Fibroblast of pulmonary artery (primary cell): Measurements from ENCODE around the gene SHC1.
A peak's percentile ranks its signal among the peaks of the same experiment; 100 is the strongest.
"Not testable (repeated sequence)": the region's sequence is repeated elsewhere in the genome, so short reads cannot be mapped to it uniquely, and the experiment has no call there.

Experiments
- DNase-seq: peaks from one replicate; pipeline ENCODE4 v3.0.0-alpha.2; 2010; ENCODE audit warnings: low read depth
- H3K4me3 ChIP-seq: replicated peaks from 2 replicates; pipeline ENCODE4 v1.5.1; 2011; ENCODE audit warnings: low read depth, mild to moderate bottlenecking, control low read depth, low read length, moderate library complexity
- TF ChIP-seq, protein P1 (sequence below): IDR thresholded peaks from 2 replicates; pipeline ENCODE4 v1.5.1; 2011; ENCODE audit warnings: mild to moderate bottlenecking, control low read depth, low read length, inconsistent platforms; ENCODE audit errors: missing control alignments

SHC1 gene

DNA sequence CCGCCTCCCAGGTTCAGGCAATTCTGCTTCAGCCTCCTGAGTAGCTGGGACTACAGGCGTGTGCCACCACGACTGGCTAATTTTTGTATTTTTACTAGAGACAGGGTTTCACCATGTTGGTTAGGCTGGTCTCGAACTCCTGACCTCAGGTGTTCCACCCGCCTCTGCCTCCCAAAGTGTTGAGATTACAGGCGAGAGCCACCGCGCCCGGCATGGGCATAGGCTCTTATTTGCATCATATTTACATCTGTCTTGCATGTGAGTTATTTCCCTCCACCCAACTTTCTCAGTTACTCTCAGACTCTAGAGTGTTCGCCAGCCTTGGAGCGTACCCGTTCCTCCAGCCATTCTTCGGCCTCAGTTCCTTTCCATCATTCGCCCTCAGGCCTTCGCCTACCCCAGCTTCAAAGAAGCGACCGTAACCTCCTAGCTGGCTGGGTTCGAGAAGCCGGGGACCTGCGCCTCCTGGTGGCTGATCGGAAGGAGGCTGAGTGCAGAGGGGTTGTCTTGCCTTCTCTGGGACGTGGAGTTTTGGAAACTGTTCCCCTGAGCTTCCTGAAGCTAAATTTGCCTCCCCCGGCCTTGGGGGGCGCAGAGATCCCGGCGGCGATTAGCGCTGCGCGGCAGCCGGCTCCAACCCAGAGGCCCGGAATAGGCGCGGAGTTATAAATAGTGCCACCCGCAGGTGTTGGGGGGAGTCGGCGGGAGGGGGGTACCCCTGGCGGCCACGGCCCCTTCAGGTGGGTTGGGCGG, 28.4 kb upstream of the SHC1 start:
- TF ChIP-seq, protein P1, sequence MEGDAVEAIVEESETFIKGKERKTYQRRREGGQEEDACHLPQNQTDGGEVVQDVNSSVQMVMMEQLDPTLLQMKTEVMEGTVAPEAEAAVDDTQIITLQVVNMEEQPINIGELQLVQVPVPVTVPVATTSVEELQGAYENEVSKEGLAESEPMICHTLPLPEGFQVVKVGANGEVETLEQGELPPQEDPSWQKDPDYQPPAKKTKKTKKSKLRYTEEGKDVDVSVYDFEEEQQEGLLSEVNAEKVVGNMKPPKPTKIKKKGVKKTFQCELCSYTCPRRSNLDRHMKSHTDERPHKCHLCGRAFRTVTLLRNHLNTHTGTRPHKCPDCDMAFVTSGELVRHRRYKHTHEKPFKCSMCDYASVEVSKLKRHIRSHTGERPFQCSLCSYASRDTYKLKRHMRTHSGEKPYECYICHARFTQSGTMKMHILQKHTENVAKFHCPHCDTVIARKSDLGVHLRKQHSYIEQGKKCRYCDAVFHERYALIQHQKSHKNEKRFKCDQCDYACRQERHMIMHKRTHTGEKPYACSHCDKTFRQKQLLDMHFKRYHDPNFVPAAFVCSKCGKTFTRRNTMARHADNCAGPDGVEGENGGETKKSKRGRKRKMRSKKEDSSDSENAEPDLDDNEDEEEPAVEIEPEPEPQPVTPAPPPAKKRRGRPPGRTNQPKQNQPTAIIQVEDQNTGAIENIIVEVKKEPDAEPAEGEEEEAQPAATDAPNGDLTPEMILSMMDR: peak; percentile 99
- peak overlapping the region; percentile 23 for H3K4me3 ChIP-seq
- DNase-seq: peak; percentile 80

DNA sequence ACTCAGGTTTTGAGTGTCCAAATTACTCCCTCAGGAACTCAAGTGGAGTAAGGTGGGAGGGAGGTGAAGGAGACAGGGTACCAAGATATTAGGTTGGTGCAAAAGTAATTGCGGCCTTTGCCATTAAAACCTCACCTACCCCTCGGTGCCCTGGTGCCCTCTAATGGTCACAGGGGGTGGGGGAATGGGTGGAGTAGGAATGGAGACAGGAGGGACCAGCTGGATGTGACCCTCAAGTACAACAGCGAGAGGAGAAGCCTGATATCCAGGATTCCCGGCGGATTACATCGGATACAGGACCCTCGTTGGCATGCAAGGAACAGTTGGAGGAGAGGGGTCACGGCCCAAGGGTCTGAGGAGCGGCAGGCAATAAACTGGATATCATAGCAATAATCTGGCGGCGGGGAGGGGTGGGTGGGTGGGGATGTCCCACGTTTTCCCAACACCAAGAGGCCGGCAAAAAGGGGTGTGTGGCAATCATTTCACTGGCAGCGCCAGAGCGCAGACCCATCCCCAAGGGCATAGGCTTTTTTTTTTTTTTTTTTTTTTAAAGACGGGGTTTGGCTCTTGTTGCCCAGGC, 27.7 kb upstream of the SHC1 start:
- H3K4me3 ChIP-seq: no peak overlapping the region
- DNase-seq: no peak
- TF ChIP-seq, protein P1: no peak

DNA sequence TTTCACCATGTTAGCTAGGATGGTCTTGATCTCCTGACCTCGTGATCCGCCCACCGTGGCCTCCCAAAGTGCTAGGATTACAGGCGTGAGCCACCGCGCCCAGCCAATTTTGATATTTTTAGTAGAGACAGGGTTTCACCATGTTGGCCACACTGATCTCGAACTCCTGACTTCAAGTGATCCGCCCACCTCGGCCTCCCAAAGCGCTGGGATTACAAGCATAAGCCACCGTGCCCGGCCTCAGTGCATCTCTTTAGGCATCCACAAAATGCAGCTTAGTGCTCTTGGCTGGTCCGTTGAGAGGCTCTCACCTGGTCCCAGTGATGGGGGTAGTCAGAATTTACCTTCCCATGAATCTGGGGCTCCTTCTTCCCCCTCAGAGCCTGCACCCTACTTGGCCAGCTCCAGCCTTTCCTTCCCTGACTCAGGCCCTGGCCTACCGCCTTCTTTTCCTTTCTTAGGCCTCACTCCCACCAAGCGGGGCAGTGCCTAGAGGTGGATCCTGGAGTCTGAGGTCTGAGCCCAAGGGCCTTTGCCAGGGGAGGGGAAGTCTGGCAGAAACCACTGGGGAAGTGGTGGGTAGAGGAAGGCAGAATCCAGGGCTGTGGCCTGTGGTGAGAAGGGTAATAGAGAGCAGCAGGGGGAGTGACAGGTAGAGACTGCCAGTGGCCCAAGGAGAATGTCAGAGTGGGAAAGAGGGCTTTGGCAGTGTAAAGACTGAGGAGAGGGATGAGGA, 26.6 kb upstream of the SHC1 start:
- TF ChIP-seq, protein P1: no peak
- no peak for DNase-seq
- no peak overlapping the region for H3K4me3 ChIP-seq

DNA sequence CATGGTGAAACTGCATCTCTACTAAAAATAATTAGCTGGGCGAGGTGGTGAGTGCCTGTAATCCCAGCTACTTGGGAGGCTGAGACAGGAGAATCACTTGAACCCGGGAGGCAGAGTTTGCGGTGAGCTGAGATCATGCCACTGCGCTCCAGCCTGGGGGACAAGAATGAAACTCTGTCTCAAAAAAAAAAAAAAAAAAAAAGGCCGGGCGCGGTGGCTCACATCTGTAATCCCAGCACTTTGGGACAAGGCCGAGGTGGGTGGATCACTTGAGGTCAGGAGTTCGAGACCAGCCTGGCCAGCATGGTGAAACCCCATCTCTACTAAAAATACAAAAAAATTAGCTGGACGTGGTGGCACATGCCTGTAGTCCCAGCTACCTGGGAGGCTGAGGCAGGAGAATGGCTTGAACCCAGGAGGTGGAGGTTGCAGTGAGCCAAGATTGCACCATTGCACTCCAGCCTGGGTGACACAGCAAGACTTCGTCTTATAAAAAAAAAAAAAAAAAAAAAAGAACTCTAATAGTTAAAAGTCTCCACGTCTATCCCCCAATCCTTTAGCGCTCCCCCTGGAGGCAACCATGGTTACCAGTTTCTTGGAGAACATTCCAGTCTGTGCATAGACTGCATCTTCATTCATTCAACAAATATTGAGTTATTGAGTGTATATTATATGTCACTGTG, 24.9 kb upstream of the SHC1 start:
- peak; percentile 90 for DNase-seq
- not testable (repeated sequence) for H3K4me3 ChIP-seq
- TF ChIP-seq, protein P1: peak; percentile 44

DNA sequence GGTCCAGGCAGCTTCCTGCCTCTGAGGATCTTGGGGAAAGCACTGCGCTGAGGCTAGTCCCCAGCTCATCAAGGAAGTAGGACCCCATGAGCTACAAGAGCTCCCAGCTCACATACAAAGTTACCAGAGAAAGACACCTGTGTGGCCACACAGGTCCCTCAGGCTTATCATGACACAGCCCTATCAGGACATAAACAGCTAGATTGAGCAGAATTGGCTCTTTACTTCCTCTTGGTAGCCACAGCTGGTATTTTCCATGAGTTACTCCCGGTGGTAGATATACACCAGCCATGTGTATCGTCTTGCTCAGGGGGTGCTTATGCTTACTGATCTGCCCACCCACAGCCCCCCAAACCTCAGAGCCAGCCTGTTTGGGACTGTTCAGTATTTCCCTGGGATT, 24.0 kb upstream of the SHC1 start:
- no peak overlapping the region for H3K4me3 ChIP-seq
- TF ChIP-seq, protein P1: no peak
- DNase-seq: no peak

DNA sequence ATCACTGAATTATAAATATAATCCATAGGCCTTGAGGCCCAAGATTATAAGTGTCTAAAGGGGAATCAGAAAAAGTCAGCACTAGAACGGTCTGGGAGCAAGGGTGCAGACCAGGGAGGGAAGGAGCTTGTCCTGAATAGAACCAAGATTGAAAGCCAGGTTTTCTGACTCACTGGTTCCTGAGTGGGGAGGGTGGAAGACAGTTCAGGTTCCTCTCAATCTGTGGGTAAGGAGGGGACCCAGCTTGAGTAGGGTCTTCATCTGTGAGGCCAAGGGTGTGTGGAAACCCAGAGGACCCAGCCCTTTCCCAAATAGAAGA, 23.7 kb upstream of the SHC1 start:
- TF ChIP-seq, protein P1: no peak
- DNase-seq: no peak
- H3K4me3 ChIP-seq: no peak overlapping the region
